K562 (cell line): ENCODE measurements around the gene JUNB. TPM values are rescaled to one million over a fixed set of nuclear protein-coding genes. Genes with fewer than 3 reads are reported as not detected.

Experiments used
- ATF7 ChIP-seq: fragments of 450-650 bp; IDR thresholded peaks from 2 replicates; pipeline ENCODE4 v1.7.1; 2014; ENCODE audit warnings: mild to moderate bottlenecking, moderate library complexity
- ELF2 ChIP-seq: fragments of 250-450 bp; sonication (Bioruptor Pico); IDR thresholded peaks from 2 replicates; pipeline ENCODE4 v1.5.0; 2021; ENCODE audit warnings: mild to moderate bottlenecking
- FOS ChIP-seq: IDR thresholded peaks from 3 replicates; pipeline ENCODE4 v1.6.1; 2011; ENCODE audit not compliant: insufficient read length; ENCODE audit errors: extremely low read depth
- GABPA ChIP-seq: fragments of 200-800 bp; sonication (Bioruptor generic); conservative IDR thresholded peaks from 2 replicates; pipeline ENCODE4 v1.6.1; 2016; ENCODE audit warnings: low read depth, missing genetic modification characterization, missing compliant biosample characterization
- GTF2F1 ChIP-seq: IDR thresholded peaks from 2 replicates; pipeline ENCODE4 v1.6.1; 2011; ENCODE audit warnings: low read depth, low read length, improper control_type of control experiment
- KAT2B ChIP-seq: IDR thresholded peaks from one replicate; pipeline ENCODE4 v1.6.1; 2012; ENCODE audit warnings: low read depth, mild to moderate bottlenecking, control low read depth, inconsistent platforms, low read length, moderate library complexity
- MTA1 ChIP-seq: fragments of 450-650 bp; IDR thresholded peaks from 2 replicates; pipeline ENCODE4 v1.6.1; 2017; ENCODE audit warnings: borderline replicate concordance
- OTX1 ChIP-seq: fragments of 450-650 bp; formaldehyde crosslinking; IDR thresholded peaks from 2 replicates; pipeline ENCODE4 v1.4.0; 2022; ENCODE audit warnings: mild to moderate bottlenecking
- POLR2A ChIP-seq: fragments of 450-650 bp; conservative IDR thresholded peaks from 2 replicates; pipeline ENCODE4 v1.6.1; 2016
- RCOR1 ChIP-seq, 2 experiments: IDR thresholded peaks; 2 replicates each; pipeline ENCODE4 v1.6.1; 2012; ENCODE audit warnings: low read depth in 2 of 2, low read length in 2 of 2, borderline replicate concordance in 1 of 2, improper control_type of control experiment in 1 of 2
- RNF2 ChIP-seq: sonication (generic); IDR thresholded peaks from 2 replicates; pipeline ENCODE4 v1.6.1; 2016
- RREB1 ChIP-seq: fragments of 250-450 bp; sonication (Bioruptor Pico); IDR thresholded peaks from 2 replicates; pipeline ENCODE4 v1.4.0; 2020
- SETDB1 ChIP-seq: IDR thresholded peaks from one replicate; pipeline ENCODE4 v1.6.1; 2012; ENCODE audit warnings: low read length, control low read depth, inconsistent platforms
- SMAD3 ChIP-seq: fragments of 450-650 bp; formaldehyde crosslinking; conservative IDR thresholded peaks from 2 replicates; pipeline ENCODE4 v1.4.0; 2020; ENCODE audit warnings: mild to moderate bottlenecking
- SMARCE1 ChIP-seq: fragments of 450-650 bp; IDR thresholded peaks from 2 replicates; pipeline ENCODE4 v1.7.1; 2016; ENCODE audit warnings: mild to moderate bottlenecking
- SNAPC5 ChIP-seq: fragments of 250-450 bp; sonication (Bioruptor Pico); IDR thresholded peaks from 2 replicates; pipeline ENCODE4 v1.8.0; 2021; ENCODE audit warnings: moderate library complexity, mild to moderate bottlenecking, inconsistent platforms
- TAF9B ChIP-seq: fragments of 450-650 bp; IDR thresholded peaks from 2 replicates; pipeline ENCODE4 v1.6.1; 2018; ENCODE audit warnings: mild to moderate bottlenecking; ENCODE audit not compliant: partially characterized antibody
- TEAD4 ChIP-seq, 2 experiments: sonication (generic) in 1 of 2; formaldehyde crosslinking in 1 of 2; IDR thresholded peaks; 2 replicates each; pipeline versions ENCODE4 v1.6.1 to v1.8.0; 2012 to 2022; ENCODE audit warnings: borderline replicate concordance in 1 of 2, inconsistent platforms in 1 of 2, low read length in 1 of 2, mild to moderate bottlenecking in 1 of 2, missing genetic modification reagents in 1 of 2
- TRIM28 ChIP-seq: fragments of 450-650 bp; IDR thresholded peaks from 2 replicates; pipeline ENCODE4 v1.6.1; 2017
- USF1 ChIP-seq: sonication (generic); formaldehyde crosslinking; IDR thresholded peaks from 2 replicates; pipeline ENCODE4 v1.9.0; 2022; ENCODE audit warnings: mild to moderate bottlenecking, missing genetic modification reagents
- ZNF3 ChIP-seq: fragments of 250-450 bp; sonication (Bioruptor Pico); IDR thresholded peaks from 2 replicates; pipeline ENCODE4 v1.5.0; 2021; ENCODE audit warnings: mild to moderate bottlenecking, moderate library complexity
- ZNF75A ChIP-seq: fragments of 450-650 bp; formaldehyde crosslinking; IDR thresholded peaks from 2 replicates; pipeline ENCODE4 v1.4.0; 2020; ENCODE audit warnings: mild to moderate bottlenecking
- polyA plus RNA-seq, 8 experiments: library from polyadenylated mRNA; depleted of rRNA in 4 of 8; stranded (reverse) in 5 of 8; unstranded in 3 of 8; fragments of >200 nt; fragmentation: Nextera tagmentation in 2 of 8; fragmentation: Illumina TruSeq in 1 of 8; extraction: Ambion mirVana in 2 of 8; extraction: Trizol in 1 of 8; gene quantifications; 2 replicates each; pipeline versions ENCODE4 v1.2.1 to v1.2.3, GENCODE V29; 2011 to 2014; ENCODE audit warnings: inconsistent platforms in 1 of 8, missing spikeins in 1 of 8
- total RNA-seq, 7 experiments: library from RNA; depleted of rRNA in 6 of 7; stranded (reverse); fragments of >200 nt in 6 of 7; fragmentation: Illumina TruSeq in 2 of 7; extraction: Trizol in 2 of 7; gene quantifications; 2 replicates each; pipeline versions ENCODE4 v1.2.1 to v1.2.3, GENCODE V29; 2011 to 2021; ENCODE audit warnings: low replicate concordance in 1 of 7
- TF ChIP-seq, protein P1 (sequence below): fragments of 450-650 bp; formaldehyde crosslinking; IDR thresholded peaks from 2 replicates; pipeline ENCODE4 v1.4.0; 2020; ENCODE audit warnings: mild to moderate bottlenecking

JUNB gene
- total and polyA plus RNA-seq, 9 of the 15 experiments (the other 6 are each of a cell fraction or from before 2014, with no cell fraction given), result 0.23 to 88.1 (median 13.1) TPM

GRCh38 chr19:12778017-12778904 lies 13.0 kb upstream of the JUNB start (continued):
- no peak for TF ChIP-seq RREB1 (CRISPR knock-in tag)
- no peak for TF ChIP-seq SNAPC5 (CRISPR knock-in tag)
- no peak for TF ChIP-seq ELF2 (CRISPR knock-in tag)
- TF ChIP-seq FOS, result no peak
- 0 out of 2 replicates have a peak, but pooled peaks have one; percentile 23 for TF ChIP-seq RNF2
- peak; percentile 63 for TF ChIP-seq GABPA (tag)
- TF ChIP-seq OTX1 (CRISPR knock-in tag), result no peak
- TF ChIP-seq POLR2A, result 0 out of 2 replicates have a peak, but pooled peaks have one; percentile 42
- TF ChIP-seq SETDB1, result no peak
- TF ChIP-seq SMARCE1, result no peak
- TF ChIP-seq ATF7, result no peak
- no peak for TF ChIP-seq USF1 (CRISPR knock-in tag)
- no peak for TF ChIP-seq TAF9B
- no peak for TF ChIP-seq ZNF3
- TF ChIP-seq TEAD4 (IDR thresholded peaks at IDR 0.05; ENCODE audit: low read length), result no peak
- no peak for TF ChIP-seq TEAD4 (CRISPR knock-in tag; IDR thresholded peaks at IDR 0.05; ENCODE audit: borderline replicate concordance)
- no peak for TF ChIP-seq SMAD3 (CRISPR knock-in tag)
- TF ChIP-seq RCOR1 (IDR thresholded peaks at IDR 0.05; ENCODE audit: borderline replicate concordance in 1 of 2, low read depth in 2 of 2, low read length in 2 of 2), result no peak
- no peak for TF ChIP-seq TRIM28
- no peak for TF ChIP-seq KAT2B
- TF ChIP-seq ZNF75A (CRISPR knock-in tag), result no peak
- TF ChIP-seq GTF2F1, result no peak
- TF ChIP-seq, protein P1, sequence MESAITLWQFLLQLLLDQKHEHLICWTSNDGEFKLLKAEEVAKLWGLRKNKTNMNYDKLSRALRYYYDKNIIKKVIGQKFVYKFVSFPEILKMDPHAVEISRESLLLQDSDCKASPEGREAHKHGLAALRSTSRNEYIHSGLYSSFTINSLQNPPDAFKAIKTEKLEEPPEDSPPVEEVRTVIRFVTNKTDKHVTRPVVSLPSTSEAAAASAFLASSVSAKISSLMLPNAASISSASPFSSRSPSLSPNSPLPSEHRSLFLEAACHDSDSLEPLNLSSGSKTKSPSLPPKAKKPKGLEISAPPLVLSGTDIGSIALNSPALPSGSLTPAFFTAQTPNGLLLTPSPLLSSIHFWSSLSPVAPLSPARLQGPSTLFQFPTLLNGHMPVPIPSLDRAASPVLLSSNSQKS (CRISPR knock-in tag), result no peak
- TF ChIP-seq MTA1, result no peak
